Progenitor cell of endocrine pancreas (in vitro differentiated cells): Measurements from ENCODE around the gene MB. TPM values are rescaled to one million over a fixed set of nuclear protein-coding genes. Genes with fewer than 3 reads are reported as not detected.

Experiments used
- DNase-seq: peaks from one replicate; pipeline ENCODE4 v3.0.0; 2021; ENCODE audit warnings: low spot score; ENCODE audit not compliant: unreplicated experiment
- H3K27ac Mint-ChIP-seq: 2 replicates; pipeline ENCODE4 v1.8.0; 2021; ENCODE audit warnings: mild to moderate bottlenecking, moderate library complexity, mixed read lengths
- H3K27me3 Mint-ChIP-seq: 2 replicates; pipeline ENCODE4 v1.8.0; 2021; ENCODE audit warnings: mixed read lengths
- H3K36me3 Mint-ChIP-seq: 2 replicates; pipeline ENCODE4 v1.8.0; 2022; ENCODE audit warnings: mixed read lengths; ENCODE audit not compliant: insufficient read depth
- H3K4me1 Mint-ChIP-seq: 2 replicates; pipeline ENCODE4 v1.8.0; 2021; ENCODE audit warnings: low read depth, mixed read lengths
- H3K4me3 Mint-ChIP-seq: 2 replicates; pipeline ENCODE4 v1.8.0; 2021; ENCODE audit warnings: low read depth, mild to moderate bottlenecking, moderate library complexity, mixed read lengths
- H3K9me3 Mint-ChIP-seq: 2 replicates; pipeline ENCODE4 v1.8.0; 2021; ENCODE audit warnings: low read depth, mixed read lengths
- total RNA-seq: library from RNA; stranded (reverse); gene quantifications from 2 replicates; pipeline ENCODE4 v1.2.1, GENCODE V29; 2021
- TF ChIP-seq, protein P1 (sequence below): fragments of 200-600 bp; sonication (generic); IDR thresholded peaks from one replicate; pipeline ENCODE4 v1.5.0; 2021; ENCODE audit warnings: antibody characterized with exemption, mild to moderate bottlenecking; ENCODE audit not compliant: unreplicated experiment

MB gene
- total RNA-seq, 1 donor from 2014 or later: not detected

DNA sequence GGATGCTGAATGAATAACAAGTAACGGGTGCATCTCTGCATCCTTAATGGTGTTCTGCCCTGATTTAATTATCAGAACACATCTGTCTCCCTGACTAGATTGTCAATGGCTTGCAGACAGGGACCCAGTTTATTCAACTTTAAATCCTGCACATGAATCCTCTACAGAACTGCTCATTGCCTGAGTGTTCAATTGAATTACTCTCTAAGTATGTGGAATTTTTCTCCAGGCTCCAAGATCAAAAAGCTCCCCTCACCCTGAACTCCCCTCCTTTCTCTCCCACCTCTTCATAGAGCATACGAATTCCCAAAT, 11.8 kb downstream of the MB start:
- Mint-ChIP-seq H3K4me3 (no peak overlapping the region), H3K9me3 (no peaks in the 10 kb centered on the region), H3K27me3 (peaks cover 11% of the 10 kb centered on the region), H3K36me3 (no peaks in the 10 kb centered on the region), H3K4me1 (no peaks in the 10 kb centered on the region), H3K27ac (no peak overlapping the region)
- TF ChIP-seq, protein P1, sequence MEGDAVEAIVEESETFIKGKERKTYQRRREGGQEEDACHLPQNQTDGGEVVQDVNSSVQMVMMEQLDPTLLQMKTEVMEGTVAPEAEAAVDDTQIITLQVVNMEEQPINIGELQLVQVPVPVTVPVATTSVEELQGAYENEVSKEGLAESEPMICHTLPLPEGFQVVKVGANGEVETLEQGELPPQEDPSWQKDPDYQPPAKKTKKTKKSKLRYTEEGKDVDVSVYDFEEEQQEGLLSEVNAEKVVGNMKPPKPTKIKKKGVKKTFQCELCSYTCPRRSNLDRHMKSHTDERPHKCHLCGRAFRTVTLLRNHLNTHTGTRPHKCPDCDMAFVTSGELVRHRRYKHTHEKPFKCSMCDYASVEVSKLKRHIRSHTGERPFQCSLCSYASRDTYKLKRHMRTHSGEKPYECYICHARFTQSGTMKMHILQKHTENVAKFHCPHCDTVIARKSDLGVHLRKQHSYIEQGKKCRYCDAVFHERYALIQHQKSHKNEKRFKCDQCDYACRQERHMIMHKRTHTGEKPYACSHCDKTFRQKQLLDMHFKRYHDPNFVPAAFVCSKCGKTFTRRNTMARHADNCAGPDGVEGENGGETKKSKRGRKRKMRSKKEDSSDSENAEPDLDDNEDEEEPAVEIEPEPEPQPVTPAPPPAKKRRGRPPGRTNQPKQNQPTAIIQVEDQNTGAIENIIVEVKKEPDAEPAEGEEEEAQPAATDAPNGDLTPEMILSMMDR: no peak
- no peak for DNase-seq

DNA sequence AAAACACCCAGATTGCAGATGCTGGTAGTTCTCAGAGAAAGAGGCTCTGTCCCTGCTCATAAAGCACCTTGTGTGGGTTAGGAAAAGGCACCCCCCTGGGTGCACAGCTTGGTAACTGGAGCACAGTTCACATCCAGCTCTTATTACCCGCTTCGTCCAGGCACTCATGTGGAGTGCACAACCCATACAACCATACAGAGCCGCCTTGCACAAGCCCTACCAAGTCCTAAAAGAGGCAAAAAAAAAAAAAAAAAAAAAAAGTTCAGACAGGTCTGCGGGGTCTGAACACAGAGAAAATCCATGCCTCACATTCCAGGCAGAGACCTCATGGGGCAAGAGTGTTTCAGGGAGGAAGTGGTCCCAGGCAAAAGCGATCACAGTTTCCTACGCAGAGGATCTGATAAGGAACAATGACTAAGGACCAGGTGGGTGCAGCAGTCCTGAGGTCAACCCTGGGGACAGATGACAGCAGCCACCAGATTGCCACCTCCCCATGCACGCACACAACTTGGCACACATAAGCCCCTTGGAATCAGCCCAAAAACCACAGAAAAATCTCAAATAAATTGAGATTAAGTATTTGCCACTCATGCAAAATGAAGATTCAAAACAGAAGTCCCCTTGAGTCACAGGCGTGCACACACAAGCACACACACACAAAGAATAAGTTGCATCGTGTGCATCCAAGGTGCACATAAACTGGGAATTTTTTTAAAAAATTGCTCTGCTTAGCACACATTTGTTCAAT, 12.3 kb downstream of the MB start:
- TF ChIP-seq, protein P1: no peak
- Mint-ChIP-seq H3K4me3 (no peak overlapping the region), H3K27ac (peak overlapping the region; percentile 62), H3K36me3 (no peaks in the 10 kb centered on the region), H3K9me3 (no peaks in the 10 kb centered on the region), H3K4me1 (no peaks in the 10 kb centered on the region), H3K27me3 (peaks cover 11% of the 10 kb centered on the region)
- DNase-seq: no peak

DNA sequence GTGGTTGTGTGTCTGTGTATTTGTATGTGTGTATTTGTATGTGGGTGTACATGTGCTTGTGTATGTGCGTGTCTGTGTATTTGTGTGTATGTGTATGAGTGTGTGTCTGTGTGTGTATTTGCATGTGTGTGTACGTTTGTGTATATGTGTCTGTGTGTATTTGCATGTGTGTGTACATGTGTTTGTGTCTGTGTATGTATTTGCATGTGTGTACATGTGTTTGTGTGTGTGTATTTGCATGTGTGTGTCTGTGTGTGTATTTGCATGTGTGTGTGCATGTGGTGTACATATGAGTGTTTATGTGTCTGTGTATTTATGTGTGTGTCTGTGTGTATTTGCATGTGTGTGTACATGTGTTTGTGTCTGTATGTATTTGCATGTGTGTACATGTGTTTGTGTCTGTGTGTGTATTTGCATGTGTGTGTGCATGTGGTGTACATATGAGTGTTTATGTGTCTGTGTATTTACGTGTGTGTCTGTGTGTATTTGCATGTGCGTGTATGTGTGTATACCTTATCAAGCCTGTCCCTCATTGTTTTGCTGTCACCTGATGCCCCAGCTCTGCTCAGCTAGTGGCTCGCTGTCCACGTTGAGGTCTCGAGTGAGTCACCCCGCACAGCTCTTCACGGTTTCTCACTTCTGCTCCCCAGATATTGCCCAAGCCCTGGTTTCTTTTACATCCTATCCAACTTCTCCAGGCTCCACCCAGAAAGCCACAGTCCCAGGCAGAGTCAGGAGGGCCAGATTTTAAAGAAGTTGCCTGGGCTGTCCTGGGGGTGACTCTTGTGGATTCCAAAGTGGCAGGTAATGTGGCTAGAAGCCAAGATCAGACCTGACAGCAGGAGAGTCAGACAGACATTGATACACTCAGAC, 15.2 kb downstream of the MB start:
- Mint-ChIP-seq H3K4me3 (no peak overlapping the region), H3K36me3 (no peaks in the 10 kb centered on the region), H3K27ac (no peak overlapping the region), H3K4me1 (no peaks in the 10 kb centered on the region), H3K9me3 (no peaks in the 10 kb centered on the region), H3K27me3 (no peaks in the 10 kb centered on the region)
- TF ChIP-seq, protein P1: no peak
- no peak for DNase-seq

DNA sequence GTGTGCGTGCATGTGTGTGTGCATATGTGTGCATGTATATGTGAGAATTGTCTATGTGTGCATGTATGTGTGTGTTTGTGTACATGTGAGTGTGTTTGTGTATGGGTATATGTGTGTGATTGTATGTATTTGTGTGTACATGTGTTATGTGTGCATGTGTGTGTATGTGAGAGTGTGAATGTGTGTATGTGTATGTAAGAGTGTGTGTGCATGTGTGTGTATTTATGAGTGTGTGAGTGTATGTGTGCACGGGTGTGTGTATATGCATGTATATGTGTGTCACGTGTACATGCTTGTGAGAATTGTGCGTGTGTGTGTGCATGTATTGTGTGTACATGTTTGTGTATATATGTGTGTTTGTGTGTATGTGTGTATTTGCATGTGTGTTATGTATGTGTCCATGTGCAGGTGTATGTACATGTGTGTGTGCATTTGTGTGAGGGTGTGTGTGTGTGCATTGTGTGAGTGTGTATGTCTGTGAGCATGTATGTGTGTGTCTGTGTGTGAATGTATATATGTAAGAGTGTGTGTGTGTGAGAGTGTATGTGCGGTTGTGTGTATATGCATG, 16.0 kb downstream of the MB start:
- TF ChIP-seq, protein P1: no peak
- Mint-ChIP-seq H3K27ac (no peak overlapping the region), H3K9me3 (no peaks in the 10 kb centered on the region), H3K4me1 (no peaks in the 10 kb centered on the region), H3K27me3 (no peaks in the 10 kb centered on the region), H3K36me3 (no peaks in the 10 kb centered on the region), H3K4me3 (no peak overlapping the region)
- DNase-seq: no peak

DNA sequence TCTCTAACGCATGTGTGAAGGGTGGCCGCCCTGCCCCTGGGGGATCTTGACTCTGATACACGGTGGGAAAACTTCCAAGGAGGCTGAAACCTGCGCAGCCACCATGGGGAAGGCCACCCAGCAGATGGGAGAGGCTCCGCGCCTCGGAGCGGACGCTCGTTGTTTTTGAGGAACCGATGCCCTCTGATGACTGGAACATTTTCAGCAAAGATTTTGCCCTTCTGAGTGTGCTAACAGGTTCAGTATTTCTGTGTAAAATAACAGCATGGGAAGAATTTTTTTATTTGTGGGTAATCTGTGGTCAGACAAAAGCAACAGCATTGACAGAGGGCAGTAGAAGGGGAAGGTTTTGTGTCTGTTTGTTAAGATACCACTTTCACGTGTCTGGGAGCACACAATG, 16.7 kb downstream of the MB start:
- no peaks in the 10 kb centered on the region for H3K27me3 Mint-ChIP-seq
- no peak overlapping the region for H3K27ac Mint-ChIP-seq
- peaks cover 1% of the 10 kb centered on the region for H3K4me1 Mint-ChIP-seq
- no peaks in the 10 kb centered on the region for H3K9me3 Mint-ChIP-seq
- no peak overlapping the region for H3K4me3 Mint-ChIP-seq
- TF ChIP-seq, protein P1: no peak
- no peak for DNase-seq
- no peaks in the 10 kb centered on the region for H3K36me3 Mint-ChIP-seq
